ACC112 (cell line): ENCODE measurements around the gene CPVL.
"Not testable (repeated sequence)": the region's sequence is repeated elsewhere in the genome, so short reads cannot be mapped to it uniquely, and the experiment has no call there.

Source experiments
- H2AFZ ChIP-seq: fragments of 200-600 bp; sonication (generic); one replicate; pipeline ENCODE4 v1.6.0; 2017; ENCODE audit warnings: antibody characterized with exemption, low read length; ENCODE audit not compliant: unreplicated experiment
- H3K27ac ChIP-seq: fragments of 200-600 bp; sonication (generic); 2 replicates; pipeline ENCODE4 v1.5.1; 2014; ENCODE audit warnings: low read depth, mild to moderate bottlenecking, antibody characterized with exemption, low read length, moderate library complexity
- H3K27me3 ChIP-seq: fragments of 200-600 bp; sonication (generic); 2 replicates; pipeline ENCODE4 v1.6.1; 2014; ENCODE audit warnings: mild to moderate bottlenecking, antibody characterized with exemption, low read length, moderate library complexity, mixed read lengths; ENCODE audit not compliant: insufficient read depth
- H3K36me3 ChIP-seq: fragments of 200-600 bp; sonication (generic); 2 replicates; pipeline ENCODE4 v1.6.1; 2016; ENCODE audit warnings: mild to moderate bottlenecking, antibody characterized with exemption, low read length, moderate library complexity, mixed read lengths; ENCODE audit not compliant: insufficient read depth
- H3K4me1 ChIP-seq: fragments of 200-600 bp; sonication (generic); one replicate; pipeline ENCODE4 v1.6.1; 2016; ENCODE audit warnings: low read length, mixed read lengths; ENCODE audit not compliant: insufficient read depth, unreplicated experiment, control insufficient read depth
- H3K4me3 ChIP-seq: fragments of 200-600 bp; sonication (generic); 2 replicates; pipeline ENCODE4 v1.5.1; 2014; ENCODE audit warnings: mild to moderate bottlenecking, low read depth, low read length
- H3K79me2 ChIP-seq: fragments of 200-600 bp; sonication (generic); one replicate; pipeline ENCODE4 v1.6.0; 2016; ENCODE audit warnings: low read length; ENCODE audit not compliant: control insufficient read depth, unreplicated experiment, insufficient read depth

The CPVL gene

GRCh38 chr7:29093091-29093490 lies 53.2 kb downstream of the CPVL start:
- not testable (repeated sequence) for H3K79me2 ChIP-seq, H2AFZ ChIP-seq, H3K27me3 ChIP-seq, H3K36me3 ChIP-seq, H3K27ac ChIP-seq, H3K4me3 ChIP-seq, H3K4me1 ChIP-seq

DNA sequence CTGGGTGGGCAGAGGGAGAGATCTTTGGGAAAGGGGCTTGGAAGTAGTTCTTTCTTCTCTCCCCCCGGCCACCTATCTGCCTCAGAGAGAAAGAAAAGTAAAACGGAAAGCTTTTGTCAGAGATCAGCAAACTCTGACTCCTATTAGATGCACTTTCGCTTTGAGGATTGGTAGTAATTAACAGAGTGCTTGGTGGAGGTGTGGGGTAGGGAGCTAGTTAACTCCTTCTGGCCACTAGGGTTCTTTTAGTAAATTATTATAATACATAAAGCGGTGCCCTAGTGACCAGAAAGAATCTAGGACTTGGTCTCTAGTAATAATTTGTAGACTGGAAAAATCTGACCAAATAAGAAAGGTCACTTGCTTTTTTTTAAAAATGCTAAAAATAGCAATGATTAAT lies 54.6 kb downstream of the CPVL start:
- Histone ChIP-seq H2AFZ (peak overlapping the region; percentile 74), H3K27ac (no peak overlapping the region)

DNA sequence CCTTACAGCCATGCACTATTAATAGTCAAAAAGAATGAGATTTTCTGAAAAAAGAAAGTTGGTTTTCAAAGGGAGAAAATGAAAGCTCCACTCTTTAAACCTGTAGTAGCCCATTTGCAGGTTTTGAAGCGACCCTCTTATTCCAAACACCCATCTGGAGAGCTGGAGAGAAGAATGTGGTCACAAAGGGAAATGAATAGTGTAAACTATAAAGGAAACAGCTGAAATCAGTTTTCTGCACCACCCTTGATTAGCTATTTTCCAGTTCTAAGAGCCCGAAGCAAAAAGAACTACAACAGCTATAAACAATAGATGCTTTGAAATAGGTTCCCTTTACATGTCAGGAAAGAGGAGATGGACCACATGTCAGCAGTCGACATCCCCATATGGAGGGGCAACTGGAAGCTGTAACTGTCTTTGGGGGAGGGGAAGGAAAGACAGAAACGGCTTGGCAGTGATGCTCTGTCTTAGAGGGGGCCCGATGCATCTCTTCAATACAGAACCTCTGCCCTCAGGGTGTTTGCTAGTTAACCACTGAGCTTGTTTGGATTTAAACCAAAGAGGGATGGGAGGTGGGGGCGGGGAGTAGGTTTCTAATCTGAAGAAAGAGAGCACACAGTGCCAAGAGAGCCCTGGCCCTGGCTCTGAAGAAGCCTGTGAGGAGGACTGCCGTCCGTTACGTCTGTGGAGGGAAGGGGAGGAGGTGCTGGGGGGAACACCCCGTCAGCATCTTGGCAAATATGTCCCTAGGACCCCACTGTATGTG lies 55.3 kb downstream of the CPVL start:
- Histone ChIP-seq H3K4me3 (peak overlapping the region; percentile 54), H3K79me2 (no peaks in the 10 kb centered on the region), H3K4me1 (peaks cover 8% of the 10 kb centered on the region), H3K27me3 (no peaks in the 10 kb centered on the region), H2AFZ (peak overlapping the region; percentile 74), H3K36me3 (no peaks in the 10 kb centered on the region), H3K27ac (no peak overlapping the region)

More for the DNA sequence above, 54.6 kb downstream of the CPVL start:
- H3K27me3 ChIP-seq = no peaks in the 10 kb centered on the region
- H3K4me1 ChIP-seq = peaks cover 8% of the 10 kb centered on the region
- H3K4me3 ChIP-seq = peak overlapping the region; percentile 54
- no peaks in the 10 kb centered on the region for H3K36me3 ChIP-seq
- no peaks in the 10 kb centered on the region for H3K79me2 ChIP-seq

- Histone ChIP-seq H3K79me2 (no peaks in the 10 kb centered on the region), H3K4me1 (peaks cover 8% of the 10 kb centered on the region), H3K4me3 (no peak overlapping the region), H3K27ac (no peak overlapping the region), H2AFZ (peak overlapping the region; percentile 74), H3K27me3 (no peaks in the 10 kb centered on the region), H3K36me3 (no peaks in the 10 kb centered on the region)
Measured at GRCh38 chr7:29090151-29090805, 56.1 kb downstream of the CPVL start.

- H3K36me3 ChIP-seq = no peaks in the 10 kb centered on the region
- H2AFZ ChIP-seq = no peak overlapping the region
- no peak overlapping the region for H3K27ac ChIP-seq
- H3K79me2 ChIP-seq = no peaks in the 10 kb centered on the region
- no peaks in the 10 kb centered on the region for H3K27me3 ChIP-seq
- no peak overlapping the region for H3K4me3 ChIP-seq
- H3K4me1 ChIP-seq = peaks cover 8% of the 10 kb centered on the region
Measured at GRCh38 chr7:29087840-29088170, 58.5 kb downstream of the CPVL start.

DNA sequence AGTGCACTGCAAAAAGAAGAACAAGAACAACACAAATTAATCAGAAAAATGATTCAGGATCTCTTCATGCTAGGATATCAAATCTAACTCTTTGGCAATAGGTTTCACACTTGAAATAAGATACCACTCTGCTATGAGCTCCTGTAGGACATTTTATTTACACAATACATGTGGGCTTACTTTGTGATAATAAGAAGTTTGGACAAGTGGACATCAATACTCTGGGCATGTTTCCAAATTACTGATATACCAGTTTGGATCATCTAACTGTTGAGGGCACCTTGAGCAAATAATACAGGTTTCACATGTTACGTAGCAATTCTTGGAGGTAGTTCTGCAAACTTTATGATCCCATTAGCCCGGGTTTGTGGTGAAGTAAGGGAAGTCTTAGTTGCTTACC lies 59.8 kb downstream of the CPVL start:
- no peak overlapping the region for H3K4me3 ChIP-seq
- no peaks in the 10 kb centered on the region for H3K27me3 ChIP-seq
- H3K36me3 ChIP-seq = no peaks in the 10 kb centered on the region
- peaks cover 8% of the 10 kb centered on the region for H3K4me1 ChIP-seq
- no peak overlapping the region for H2AFZ ChIP-seq
- no peak overlapping the region for H3K27ac ChIP-seq
- no peaks in the 10 kb centered on the region for H3K79me2 ChIP-seq

GRCh38 chr7:29084832-29085231 lies 61.5 kb downstream of the CPVL start:
- H3K4me1 ChIP-seq = no peaks in the 10 kb centered on the region
- H3K27me3 ChIP-seq = no peaks in the 10 kb centered on the region
- no peak overlapping the region for H3K4me3 ChIP-seq
- no peak overlapping the region for H3K27ac ChIP-seq
- no peak overlapping the region for H2AFZ ChIP-seq
- no peaks in the 10 kb centered on the region for H3K36me3 ChIP-seq
- H3K79me2 ChIP-seq = no peaks in the 10 kb centered on the region

DNA sequence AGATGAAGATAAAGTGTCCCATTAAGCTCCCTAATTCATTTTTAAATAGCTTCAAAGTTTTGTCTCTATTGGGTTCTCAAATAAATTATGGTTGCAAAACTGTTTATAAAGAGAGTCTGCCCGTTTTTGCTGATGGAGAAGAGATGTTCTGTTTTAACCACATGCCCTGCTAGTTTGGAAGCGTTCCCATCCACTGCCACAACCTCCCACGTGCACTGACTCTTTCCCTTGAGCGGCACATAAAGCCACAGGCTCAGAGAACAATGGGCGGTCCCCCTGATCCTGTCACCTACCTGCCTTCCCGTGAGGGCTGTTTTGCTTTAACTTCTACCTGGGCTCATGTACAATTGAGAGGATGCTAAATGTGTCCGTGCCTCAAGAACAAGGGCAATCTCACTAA lies 65.5 kb downstream of the CPVL start:
- no peaks in the 10 kb centered on the region for H3K79me2 ChIP-seq
- no peaks in the 10 kb centered on the region for H3K36me3 ChIP-seq
- H2AFZ ChIP-seq = no peak overlapping the region
- no peaks in the 10 kb centered on the region for H3K4me1 ChIP-seq
- peaks cover 10% of the 10 kb centered on the region for H3K27me3 ChIP-seq
- no peak overlapping the region for H3K27ac ChIP-seq
- no peak overlapping the region for H3K4me3 ChIP-seq

DNA sequence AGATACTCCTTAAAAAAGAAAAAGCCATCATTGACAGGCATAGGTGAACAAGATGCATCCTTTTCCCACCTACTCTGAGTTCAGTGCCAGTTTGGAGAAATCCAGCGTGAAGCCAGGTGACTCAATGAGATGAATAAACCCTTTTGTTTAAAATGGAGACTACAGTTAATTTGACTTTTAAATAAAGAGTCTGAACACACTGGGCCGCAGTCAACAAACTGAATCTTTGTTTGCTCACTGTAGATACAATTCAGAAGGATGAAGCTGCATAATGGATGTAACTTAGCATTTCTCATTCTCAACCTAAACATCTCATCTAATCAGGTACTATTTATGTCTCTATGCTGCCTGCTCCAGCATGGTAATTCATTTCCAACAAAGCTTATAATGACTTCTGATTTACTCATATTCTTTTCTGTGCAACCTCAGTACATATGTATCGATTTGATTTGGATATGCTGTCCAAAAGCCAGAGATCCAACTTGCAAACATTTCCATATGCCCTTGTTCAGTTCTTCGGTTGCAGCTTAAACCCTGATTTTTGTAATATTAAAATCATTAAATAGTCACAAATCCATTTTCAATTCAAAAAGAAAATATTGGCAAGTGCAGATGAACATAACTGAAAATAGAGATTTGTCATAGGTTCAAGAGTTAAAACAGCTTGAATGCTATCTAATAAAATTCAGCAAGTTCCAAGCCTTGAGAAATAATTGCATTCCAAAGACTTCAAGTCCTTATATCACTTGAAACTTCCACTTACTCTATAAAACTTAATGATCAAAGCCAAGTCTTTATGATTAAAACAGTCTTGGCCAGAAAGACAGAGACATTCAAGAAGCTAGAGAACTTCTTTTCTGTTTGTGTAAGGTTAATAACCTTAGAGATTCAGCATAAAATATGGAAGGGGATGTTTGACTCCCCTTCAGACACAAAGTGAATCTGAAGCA lies 67.8 kb downstream of the CPVL start:
- Histone ChIP-seq H3K27ac (no peak overlapping the region), H3K4me1 (no peaks in the 10 kb centered on the region), H3K36me3 (no peaks in the 10 kb centered on the region), H2AFZ (no peak overlapping the region), H3K27me3 (peaks cover 16% of the 10 kb centered on the region), H3K79me2 (no peaks in the 10 kb centered on the region), H3K4me3 (no peak overlapping the region)

DNA sequence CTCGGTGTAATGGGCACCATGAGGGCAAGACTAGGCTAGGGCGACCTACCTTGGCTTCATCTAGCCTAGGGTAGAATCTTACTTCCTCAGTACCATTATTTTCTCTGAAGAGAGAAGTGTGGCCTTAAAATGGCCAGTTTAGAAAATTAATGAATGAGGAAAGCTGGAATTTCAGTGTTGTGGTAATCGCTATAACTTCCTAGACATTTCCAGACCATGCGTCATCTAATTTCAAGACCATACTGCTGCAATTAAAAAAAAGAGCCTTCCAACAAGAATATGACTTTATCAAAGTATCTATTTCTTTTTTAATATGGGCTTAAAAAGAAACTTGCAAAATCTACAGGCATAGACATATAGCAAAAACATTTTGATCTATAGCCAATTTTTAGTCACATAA lies 68.5 kb downstream of the CPVL start:
- Histone ChIP-seq H3K27ac (no peak overlapping the region), H3K79me2 (no peaks in the 10 kb centered on the region), H2AFZ (no peak overlapping the region), H3K4me3 (no peak overlapping the region), H3K4me1 (no peaks in the 10 kb centered on the region), H3K36me3 (no peaks in the 10 kb centered on the region), H3K27me3 (peaks cover 16% of the 10 kb centered on the region)
